Heart right ventricle (tissue), 16 donors: ENCODE results near the gene CCN5. TPM values are rescaled to one million over a fixed set of nuclear protein-coding genes. Genes with fewer than 3 reads are reported as not detected.

Experiments
- ATAC-seq, 8 donors: fragments of 200-7000 bp; cut with Tn5 transposase; one replicate each; pipeline ENCODE4 v1.9.1; 2020; ENCODE audit warnings: mild to moderate bottlenecking in 8 of 8, moderate library complexity in 8 of 8, moderate number of reproducible peaks in 1 of 8
- DNase-seq, 2 donors: peaks; one replicate each; pipeline ENCODE4 v3.0.0-alpha.2; 2020
- H3K27ac ChIP-seq, 10 donors: fragments of 200-600 bp; sonication (generic) in 2 of 10; one replicate each; pipeline versions ENCODE4 v1.5.0 to v1.8.0; 2020 to 2022; ENCODE audit warnings: mild to moderate bottlenecking in 3 of 10
- H3K27me3 ChIP-seq, 7 donors: fragments of 200-600 bp; one replicate each; pipeline ENCODE4 v1.8.0; 2021 to 2022; ENCODE audit warnings: mild to moderate bottlenecking in 2 of 7
- H3K36me3 ChIP-seq, 9 donors: fragments of 200-600 bp; sonication (generic) in 1 of 9; one replicate each; pipeline versions ENCODE4 v1.5.0 to v1.8.0; 2020 to 2022; ENCODE audit warnings: mild to moderate bottlenecking in 2 of 9
- H3K4me1 ChIP-seq, 9 donors: fragments of 200-600 bp; sonication (generic) in 1 of 9; one replicate each; pipeline versions ENCODE4 v1.5.0 to v1.8.0; 2020 to 2022; ENCODE audit warnings: mild to moderate bottlenecking in 4 of 9
- H3K4me3 ChIP-seq, 10 donors: fragments of 200-600 bp; sonication (generic) in 2 of 10; one replicate each; pipeline versions ENCODE4 v1.5.0 to v1.8.0; 2020 to 2022; ENCODE audit warnings: mild to moderate bottlenecking in 7 of 10, moderate library complexity in 2 of 10
- H3K9me3 ChIP-seq, 11 donors: fragments of 200-600 bp in 10 of 11; sonication (generic) in 2 of 11; one replicate each; pipeline versions ENCODE4 v1.5.0 to v1.8.0; 2013 to 2022; ENCODE audit warnings: mild to moderate bottlenecking in 2 of 11, control low read depth in 1 of 11, moderate library complexity in 1 of 11
- WGBS, 2 donors: extraction: QIAGEN DNeasy Blood & Tissue Kit; methylation state at CpG; one replicate each; pipeline ENCODE4 v1.1.7; 2013; ENCODE audit warnings: inconsistent platforms in 1 of 2; 5-methylcytosine and 5-hydroxymethylcytosine counted together
- intact Hi-C, 10 donors: fragments of 100-400 bp; cut with DNase I; formaldehyde crosslinking; loops; one replicate each; pipeline versions ENCODE4 v1.11.1 to v1.14.2; 2022
- polyA plus RNA-seq, 2 donors: library from polyadenylated mRNA; stranded (reverse); fragments of 200-250 nt; gene quantifications; one replicate each; pipeline ENCODE4 v1.2.3, GENCODE V29; 2013
- total RNA-seq, 10 donors: library from RNA; stranded (reverse); fragmentation: NEBNext Ultra II Directional in 3 of 10; extraction: Animal tissue kit (Norgen Biotek cat#: 25700) in 3 of 10; gene quantifications; one replicate each; pipeline versions ENCODE4 v1.2.1 to v1.2.4, GENCODE V29; 2021 to 2023
- TF ChIP-seq, protein P1 (sequence below), 9 donors: fragments of 200-600 bp; sonication (generic) in 2 of 9; IDR thresholded peaks; one replicate each; pipeline versions ENCODE4 v1.5.0 to v1.8.0; 2021 to 2022; ENCODE audit warnings: antibody characterized with exemption in 9 of 9, mild to moderate bottlenecking in 5 of 9, moderate library complexity in 1 of 9
- donor health status: Arrhythmogenic right ventricular cardiomyopathy.
- donor health status: ischemic (EF 13 %, LVEDD 7.1; RV severe dilation, severe dysfunction).
- donor health status: healthy with polysubstance abuse.
- donor health status: DM: no; HTN: yes; CAD: no.
- donor health status: DM: no; HTN: no; CAD: no.
- donor health status: ischemic (EF 25% LVEDD 6.9; RV normal size, moderate dysfunction).
- donor health status: ischemic (EF 25% LVEDD 5.7; RV mildly dilated, moderate dysfunction).
- donor health status: healthy.
- donor health status: DM: yes; HTN: yes; CAD: no.
- donor health status: Ischemic cardiomyopathy.
- donor health status: ischemic (EF 35%, LVEDD 5.7; RV mildly dilated, moderate dysfunction).
- donor health status: nonischemic (EF 11% LVEDD 7.7; RV severe dilation, severe dysfunction).
- donor health status: DM: yes; HTN: yes; CAD: no.
- donor health status: PGD.
- donor health status: ischemic (EF 29% LVEDD 5.4; RV normal size, mild dysfunction).
- donor health status: nonischemic (EF 23%, LVEDD 6.1; RV moderate dilation, normal function).

Gene CCN5
- total and polyA plus RNA-seq, 12 donors, result 4.3 to 87.2 (median 14.5) TPM

- Histone ChIP-seq H3K9me3 (peaks cover 0 to 7% (median 0%) of the 10 kb centered on the region in 11 donors), H3K27ac (peak overlapping the region in 3 of 10 donors; percentile 46 to 74 (median 73)), H3K27me3 (no peaks in the 10 kb centered on the region), H3K4me1 (peaks cover 3 to 35% (median 23%) of the 10 kb centered on the region in 9 donors), H3K36me3 (no peaks in the 10 kb centered on the region), H3K4me3 (no peak overlapping the region)
- no peak for ATAC-seq
- 71 to 73% methylated on average over 6 of the region's 6 CpGs for WGBS, 2 donors
- DNase-seq, result no peak
- intact Hi-C loops, result loop anchor here in 8 of 10 donors (2.0 to 10.0 kb wide), 9 partner anchors 48 to 518 kb away; partner anchors contain the start of gene OSER1 (in 1 of the 8)
- TF ChIP-seq, protein P1, sequence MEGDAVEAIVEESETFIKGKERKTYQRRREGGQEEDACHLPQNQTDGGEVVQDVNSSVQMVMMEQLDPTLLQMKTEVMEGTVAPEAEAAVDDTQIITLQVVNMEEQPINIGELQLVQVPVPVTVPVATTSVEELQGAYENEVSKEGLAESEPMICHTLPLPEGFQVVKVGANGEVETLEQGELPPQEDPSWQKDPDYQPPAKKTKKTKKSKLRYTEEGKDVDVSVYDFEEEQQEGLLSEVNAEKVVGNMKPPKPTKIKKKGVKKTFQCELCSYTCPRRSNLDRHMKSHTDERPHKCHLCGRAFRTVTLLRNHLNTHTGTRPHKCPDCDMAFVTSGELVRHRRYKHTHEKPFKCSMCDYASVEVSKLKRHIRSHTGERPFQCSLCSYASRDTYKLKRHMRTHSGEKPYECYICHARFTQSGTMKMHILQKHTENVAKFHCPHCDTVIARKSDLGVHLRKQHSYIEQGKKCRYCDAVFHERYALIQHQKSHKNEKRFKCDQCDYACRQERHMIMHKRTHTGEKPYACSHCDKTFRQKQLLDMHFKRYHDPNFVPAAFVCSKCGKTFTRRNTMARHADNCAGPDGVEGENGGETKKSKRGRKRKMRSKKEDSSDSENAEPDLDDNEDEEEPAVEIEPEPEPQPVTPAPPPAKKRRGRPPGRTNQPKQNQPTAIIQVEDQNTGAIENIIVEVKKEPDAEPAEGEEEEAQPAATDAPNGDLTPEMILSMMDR (IDR thresholded peaks at IDR 0.05), result no peak
These were observed 17.2 kb downstream of the CCN5 start for GRCh38 chr20:44732327-44732726.

GRCh38 chr20:44733341-44734069, 18.3 kb downstream of the CCN5 start:
- DNase-seq (peak; percentile 66 to 69), ATAC-seq (peak; percentile 21 to 65 (median 50))
- intact Hi-C loops, result loop anchor here (1.0 to 10.0 kb wide), 10 partner anchors 48 to 519 kb away; partner anchors contain the start of gene OSER1 (in 1 of the 10)
- peaks cover 0 to 7% (median 0%) of the 10 kb centered on the region in 11 donors for H3K9me3 ChIP-seq
- TF ChIP-seq, protein P1 (IDR thresholded peaks at IDR 0.05), result peak; percentile 85 to 96 (median 94)
- H3K36me3 ChIP-seq, result no peaks in the 10 kb centered on the region
- no peak overlapping the region for H3K27ac ChIP-seq
- no peaks in the 10 kb centered on the region for H3K27me3 ChIP-seq
- WGBS, 2 donors, result 23 to 25% methylated on average over 7 of the region's 7 CpGs
- H3K4me3 ChIP-seq, result no peak overlapping the region
- peaks cover 3 to 35% (median 22%) of the 10 kb centered on the region in 9 donors for H3K4me1 ChIP-seq

DNA sequence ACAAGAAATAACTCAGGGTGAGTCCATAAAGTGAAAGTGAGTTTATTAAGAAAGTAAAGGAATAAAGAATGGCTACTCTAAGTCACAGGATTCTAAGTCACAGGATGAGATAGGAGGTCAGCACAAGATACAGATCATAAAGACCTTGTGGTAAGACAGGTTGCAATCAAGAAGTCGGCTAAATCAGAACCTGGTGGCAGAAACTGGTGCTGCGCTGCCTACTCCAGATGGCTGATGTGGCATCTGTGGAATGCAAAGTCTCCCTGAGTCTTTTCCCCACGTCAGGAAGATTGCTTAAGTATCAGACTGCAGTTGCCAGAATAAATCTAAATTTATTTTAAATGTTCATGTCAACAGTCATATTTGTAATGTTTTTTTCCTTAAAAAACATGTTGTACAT, 19.8 kb downstream of the CCN5 start:
- Histone ChIP-seq H3K9me3 (peaks cover 0 to 7% (median 0%) of the 10 kb centered on the region in 11 donors), H3K36me3 (no peaks in the 10 kb centered on the region), H3K4me3 (no peak overlapping the region), H3K27me3 (no peaks in the 10 kb centered on the region), H3K4me1 (peaks cover 0 to 32% (median 13%) of the 10 kb centered on the region in 9 donors), H3K27ac (no peak overlapping the region)
- DNase-seq, result no peak
- 54 to 63% methylated on average over 3 of the region's 3 CpGs for WGBS, 2 donors
- intact Hi-C loops, result loop anchor here in 7 of 10 donors (2.0 to 10.0 kb wide), 10 partner anchors 50 to 523 kb away; partner anchors contain the start of gene OSER1 (in 2 of the 7)
- no peak for ATAC-seq
- TF ChIP-seq, protein P1 (IDR thresholded peaks at IDR 0.05), result peak in 2 of 9 donors; percentile 5 to 7

DNA sequence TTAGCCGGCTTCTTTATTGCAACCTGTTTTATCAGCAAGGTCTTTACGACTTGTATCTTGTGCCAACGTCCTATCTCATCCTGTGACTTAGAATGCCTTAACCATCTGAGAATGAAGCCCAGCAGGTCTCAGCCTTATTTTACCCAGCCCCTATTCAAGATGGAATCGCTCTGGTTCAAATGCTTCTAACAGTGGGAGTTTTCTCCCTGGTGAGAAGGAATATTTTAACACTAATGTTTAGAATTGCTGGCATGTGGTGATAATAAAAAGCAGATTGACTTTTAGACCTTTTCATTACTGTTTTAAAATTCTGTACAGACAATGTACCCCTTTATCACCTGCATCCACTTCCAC, 20.6 kb downstream of the CCN5 start:
- no peak for ATAC-seq
- TF ChIP-seq, protein P1 (IDR thresholded peaks at IDR 0.05), result no peak
- peak overlapping the region in 4 of 10 donors; percentile 37 to 53 (median 44) for H3K27ac ChIP-seq
- peaks cover 0 to 7% (median 0%) of the 10 kb centered on the region in 11 donors for H3K9me3 ChIP-seq
- no peaks in the 10 kb centered on the region for H3K36me3 ChIP-seq
- H3K4me1 ChIP-seq, result peaks cover 0 to 23% (median 12%) of the 10 kb centered on the region in 9 donors
- intact Hi-C loops, result loop anchor here in 6 of 10 donors (2.0 to 10.0 kb wide), 8 partner anchors 51 to 523 kb away; partner anchors contain the start of gene OSER1 (in 2 of the 6)
- H3K4me3 ChIP-seq, result no peak overlapping the region
- no peak for DNase-seq
- WGBS, 2 donors, result 86 to 93% methylated on average over 4 of the region's 4 CpGs
- H3K27me3 ChIP-seq, result no peaks in the 10 kb centered on the region
